Kidney epithelial cell (primary cell): ENCODE data around the gene GSC2. TPM values are rescaled to one million over a fixed set of nuclear protein-coding genes. Genes with fewer than 3 reads are reported as not detected.
"Not testable (repeated sequence)": the region's sequence is repeated elsewhere in the genome, so short reads cannot be mapped to it uniquely, and the experiment has no call there.

Experiments used
- DNase-seq: peaks from one replicate; pipeline ENCODE4 v3.0.0-alpha.2; 2010; ENCODE audit warnings: low read depth
- H3K27me3 ChIP-seq: 2 replicates; pipeline ENCODE4 v1.6.0; 2011; ENCODE audit warnings: low read length; ENCODE audit not compliant: control insufficient read depth, insufficient read depth
- H3K36me3 ChIP-seq: 2 replicates; pipeline ENCODE4 v1.5.1; 2011; ENCODE audit warnings: low read length; ENCODE audit not compliant: control insufficient read depth, insufficient read depth
- H3K4me3 ChIP-seq: 2 replicates; pipeline ENCODE4 v1.5.1; 2011; ENCODE audit warnings: low read depth, mild to moderate bottlenecking, control low read depth, low read length
- total RNA-seq: library from RNA; depleted of rRNA; stranded (reverse); fragments of >200 nt; gene quantifications from 2 replicates; pipeline ENCODE4 v1.2.3, GENCODE V29; 2015
- TF ChIP-seq, protein P1 (sequence below): IDR thresholded peaks from 2 replicates; pipeline ENCODE4 v1.5.1; 2011; ENCODE audit warnings: mild to moderate bottlenecking, moderate library complexity, low read length, control low read depth, inconsistent platforms; ENCODE audit not compliant: insufficient read depth, poor library complexity, severe bottlenecking

The GSC2 gene
- total RNA-seq, 1 donor from 2014 or later: not detected

DNA sequence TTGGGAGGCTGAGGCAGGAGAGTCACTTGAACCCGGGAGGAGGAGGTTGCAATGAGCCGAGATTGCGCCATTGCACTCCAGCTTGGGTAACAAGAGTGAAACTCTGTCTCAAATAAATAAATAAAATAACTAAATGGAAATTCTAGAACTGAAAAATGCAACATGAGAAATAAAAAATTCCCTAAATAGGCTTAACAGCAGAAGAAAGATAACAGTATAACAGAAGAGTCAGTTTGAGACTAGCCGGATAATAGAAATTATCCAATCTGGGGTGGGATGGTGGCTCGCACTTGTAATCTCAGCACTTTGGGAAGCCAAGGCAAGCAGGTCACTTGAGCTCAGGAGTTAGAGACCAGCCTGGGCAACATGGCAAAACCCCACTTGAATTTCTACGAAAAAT lies 14.3 kb upstream of the GSC2 start:
- Histone ChIP-seq H3K4me3 (no peak overlapping the region), H3K27me3 (peaks cover 35% of the 10 kb centered on the region), H3K36me3 (no peaks in the 10 kb centered on the region)
- DNase-seq: no peak
- TF ChIP-seq, protein P1, sequence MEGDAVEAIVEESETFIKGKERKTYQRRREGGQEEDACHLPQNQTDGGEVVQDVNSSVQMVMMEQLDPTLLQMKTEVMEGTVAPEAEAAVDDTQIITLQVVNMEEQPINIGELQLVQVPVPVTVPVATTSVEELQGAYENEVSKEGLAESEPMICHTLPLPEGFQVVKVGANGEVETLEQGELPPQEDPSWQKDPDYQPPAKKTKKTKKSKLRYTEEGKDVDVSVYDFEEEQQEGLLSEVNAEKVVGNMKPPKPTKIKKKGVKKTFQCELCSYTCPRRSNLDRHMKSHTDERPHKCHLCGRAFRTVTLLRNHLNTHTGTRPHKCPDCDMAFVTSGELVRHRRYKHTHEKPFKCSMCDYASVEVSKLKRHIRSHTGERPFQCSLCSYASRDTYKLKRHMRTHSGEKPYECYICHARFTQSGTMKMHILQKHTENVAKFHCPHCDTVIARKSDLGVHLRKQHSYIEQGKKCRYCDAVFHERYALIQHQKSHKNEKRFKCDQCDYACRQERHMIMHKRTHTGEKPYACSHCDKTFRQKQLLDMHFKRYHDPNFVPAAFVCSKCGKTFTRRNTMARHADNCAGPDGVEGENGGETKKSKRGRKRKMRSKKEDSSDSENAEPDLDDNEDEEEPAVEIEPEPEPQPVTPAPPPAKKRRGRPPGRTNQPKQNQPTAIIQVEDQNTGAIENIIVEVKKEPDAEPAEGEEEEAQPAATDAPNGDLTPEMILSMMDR: no peak

DNA sequence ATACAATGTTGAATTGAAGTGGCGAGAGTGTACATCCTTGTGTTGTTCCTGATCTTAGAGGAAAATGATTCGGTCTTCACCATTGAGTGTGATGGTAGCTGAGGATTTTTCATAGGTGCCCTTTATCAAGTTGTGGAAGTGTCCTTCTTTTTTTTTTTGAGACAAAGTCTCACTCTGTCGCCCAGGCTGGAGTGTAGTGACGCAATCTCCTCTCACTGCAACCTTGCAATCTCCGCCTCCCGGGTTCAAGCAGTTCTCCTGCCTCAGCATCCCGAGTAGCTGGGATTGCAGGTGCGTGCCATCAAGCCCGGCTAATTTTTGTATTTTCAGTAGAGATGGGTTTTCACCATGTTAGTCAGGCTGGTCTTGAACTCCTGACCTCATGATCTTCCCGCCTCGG lies 8.6 kb upstream of the GSC2 start:
- H3K36me3 ChIP-seq, DNase-seq, H3K27me3 ChIP-seq, H3K4me3 ChIP-seq: not testable (repeated sequence)

DNA sequence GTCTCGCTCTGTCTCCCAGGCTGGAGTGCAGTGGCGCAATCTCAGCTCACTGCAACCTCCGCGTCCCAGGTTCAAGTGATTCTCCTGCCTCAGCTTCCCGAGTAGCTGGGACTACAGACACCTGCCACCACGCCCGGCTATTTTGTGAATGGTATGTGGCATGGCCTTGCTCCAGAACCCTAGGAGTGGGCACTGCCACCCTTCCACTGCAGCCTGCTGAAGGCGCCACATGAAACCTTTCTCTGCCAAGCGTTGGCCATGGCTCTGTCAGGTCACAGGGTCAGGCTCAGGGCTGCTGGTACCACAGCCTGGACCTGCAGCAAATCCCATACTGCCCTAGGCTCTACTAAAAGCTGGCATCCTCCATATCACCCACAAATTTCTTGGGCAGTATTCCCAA lies 6.0 kb upstream of the GSC2 start:
- H3K36me3 ChIP-seq, H3K4me3 ChIP-seq, DNase-seq: not testable (repeated sequence)
- H3K27me3 ChIP-seq: peaks cover 23% of the 10 kb centered on the region

DNA sequence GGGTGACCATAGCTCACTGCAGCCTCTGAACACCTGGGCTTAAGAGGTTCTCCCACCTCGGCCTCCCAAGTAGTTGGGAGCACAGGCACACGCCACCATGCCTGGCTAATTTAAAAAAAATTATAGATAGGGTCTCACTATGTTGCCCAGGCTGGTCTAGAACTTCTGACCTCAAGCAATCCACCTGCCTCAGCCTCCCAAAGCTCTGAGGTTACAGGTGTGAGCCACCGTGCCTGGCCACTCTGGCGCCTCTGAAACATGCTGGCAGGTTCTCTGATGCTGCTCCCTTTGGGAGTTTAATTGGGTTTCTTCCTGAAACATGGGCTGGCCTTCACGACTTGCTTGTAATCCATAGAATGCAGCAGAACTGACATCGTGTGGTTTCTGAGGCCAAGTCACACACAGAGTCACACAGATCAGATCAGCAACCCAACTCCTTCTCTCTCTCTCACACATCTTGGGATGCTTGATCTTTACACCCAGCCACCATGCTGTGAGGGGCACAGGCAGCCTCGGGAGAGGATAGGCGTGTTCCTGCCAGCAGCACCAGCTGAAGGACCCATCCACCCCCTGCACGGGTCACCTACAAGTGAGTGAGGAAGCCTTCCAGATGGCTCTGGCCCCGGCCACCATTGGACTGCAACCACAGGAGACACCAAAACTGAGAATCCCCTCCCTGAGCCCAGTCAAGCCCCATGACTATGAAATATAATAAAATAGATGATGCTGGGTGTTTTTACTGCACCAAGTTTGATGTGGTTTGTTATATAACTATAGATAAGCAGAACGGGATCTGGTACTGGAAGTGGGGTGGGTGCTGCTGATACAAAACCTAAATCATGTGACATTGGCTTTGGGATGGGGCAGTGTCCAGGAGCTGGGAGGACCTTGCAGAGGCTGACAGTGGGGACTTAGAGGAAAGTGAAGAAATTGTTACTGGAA lies 3.1 kb upstream of the GSC2 start:
- TF ChIP-seq, protein P1: no peak
- Histone ChIP-seq H3K27me3 (peaks cover 43% of the 10 kb centered on the region), H3K4me3 (no peak overlapping the region), H3K36me3 (no peaks in the 10 kb centered on the region)
- DNase-seq: no peak

DNA sequence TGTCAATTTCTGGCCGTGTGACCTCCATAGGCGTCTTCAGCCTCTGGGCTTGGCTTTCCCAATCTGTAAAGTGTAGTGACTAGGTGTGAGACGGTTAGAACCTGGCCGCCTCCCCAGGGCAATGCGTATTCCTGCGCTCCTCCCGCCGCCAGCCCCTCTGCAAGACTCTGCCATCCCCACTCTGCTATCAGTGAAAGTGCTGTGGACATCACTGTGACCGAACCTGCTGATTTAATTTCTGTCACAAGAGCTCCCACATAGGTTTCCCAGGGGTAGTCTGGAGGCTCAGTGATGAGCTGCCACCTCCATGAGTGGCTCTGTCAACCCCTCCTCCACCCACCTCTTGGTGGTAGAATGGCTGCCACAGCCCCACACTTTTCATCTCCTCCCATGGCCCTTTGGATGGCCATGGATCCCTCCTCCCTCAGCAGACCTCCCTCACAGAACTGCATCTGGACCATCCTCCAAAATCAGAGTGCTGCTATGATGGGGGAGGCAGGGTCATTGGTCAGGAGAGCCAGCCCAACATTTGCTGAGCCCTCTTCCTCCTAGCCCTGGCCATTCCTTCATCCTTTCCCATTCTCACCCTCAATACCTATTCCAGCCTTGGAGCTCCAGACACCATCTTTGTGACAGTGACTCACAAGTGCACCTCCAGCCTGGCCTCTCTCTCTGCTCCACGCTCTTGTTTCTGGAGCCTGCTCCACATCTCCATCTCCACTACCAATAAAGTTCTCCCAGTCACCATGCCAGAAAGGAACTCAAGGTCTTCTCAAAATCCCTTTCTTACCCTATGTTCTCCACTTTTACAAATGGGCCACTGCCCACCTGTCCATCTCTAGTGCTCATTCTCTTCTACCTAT lies 1.5 kb upstream of the GSC2 start:
- Histone ChIP-seq H3K36me3 (no peaks in the 10 kb centered on the region), H3K4me3 (no peak overlapping the region), H3K27me3 (peaks cover 56% of the 10 kb centered on the region)
- DNase-seq: no peak
- TF ChIP-seq, protein P1: no peak

DNA sequence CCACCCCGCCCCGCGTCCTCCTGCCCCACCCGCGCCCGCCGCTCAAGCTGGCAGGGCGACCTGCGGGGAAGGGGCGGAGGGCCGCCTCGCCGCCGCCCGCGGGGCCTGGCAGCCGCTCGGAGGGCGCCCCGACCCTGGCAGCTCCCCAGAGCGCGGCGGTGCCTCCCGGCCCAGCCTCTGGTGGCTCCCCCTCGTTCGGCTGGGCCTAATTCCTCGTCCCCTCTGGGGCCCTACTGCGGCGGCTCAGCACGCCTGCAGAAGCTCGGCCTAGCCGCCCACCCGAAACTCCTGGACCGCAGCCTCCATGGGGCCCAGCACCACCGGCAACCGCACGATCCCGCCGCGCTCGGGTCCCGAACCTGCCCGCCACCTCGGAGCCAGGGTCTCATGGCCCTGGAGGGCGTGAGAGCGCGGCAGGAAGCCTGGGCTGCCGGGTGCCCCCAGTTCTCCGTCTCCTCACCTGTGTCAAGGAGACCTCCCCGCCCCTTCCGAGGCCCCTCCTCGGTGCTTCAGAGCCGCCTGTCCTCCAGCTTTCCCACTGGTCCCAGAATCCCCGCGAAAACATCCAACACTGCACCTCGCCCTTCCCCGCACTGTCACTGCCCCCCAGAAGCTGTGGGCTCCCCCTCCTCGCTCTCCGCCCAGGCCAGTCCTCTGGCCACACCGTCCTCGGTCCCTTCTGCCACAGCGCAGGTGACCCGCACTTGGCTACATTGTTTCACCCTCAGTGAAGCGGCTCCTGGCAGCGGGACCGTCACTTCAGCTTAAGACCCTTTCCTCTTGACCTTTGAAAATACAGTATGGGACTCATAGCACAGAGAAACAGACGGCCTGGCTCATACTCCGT lies 613 bp upstream of the GSC2 start:
- no peaks in the 10 kb centered on the region for H3K36me3 ChIP-seq
- no peak overlapping the region for H3K4me3 ChIP-seq
- TF ChIP-seq, protein P1: no peak
- peaks cover 56% of the 10 kb centered on the region for H3K27me3 ChIP-seq
- no peak for DNase-seq
